Measurements from ENCODE around the gene PRR20G. TPM values are rescaled to one million over a fixed set of nuclear protein-coding genes. Genes with fewer than 3 reads are reported as not detected.

PRR20G gene
- total and polyA plus RNA-seq, 2 donors (not counting 3 experiments of a cell fraction or from before 2014, with no cell fraction given): not detected

DNA sequence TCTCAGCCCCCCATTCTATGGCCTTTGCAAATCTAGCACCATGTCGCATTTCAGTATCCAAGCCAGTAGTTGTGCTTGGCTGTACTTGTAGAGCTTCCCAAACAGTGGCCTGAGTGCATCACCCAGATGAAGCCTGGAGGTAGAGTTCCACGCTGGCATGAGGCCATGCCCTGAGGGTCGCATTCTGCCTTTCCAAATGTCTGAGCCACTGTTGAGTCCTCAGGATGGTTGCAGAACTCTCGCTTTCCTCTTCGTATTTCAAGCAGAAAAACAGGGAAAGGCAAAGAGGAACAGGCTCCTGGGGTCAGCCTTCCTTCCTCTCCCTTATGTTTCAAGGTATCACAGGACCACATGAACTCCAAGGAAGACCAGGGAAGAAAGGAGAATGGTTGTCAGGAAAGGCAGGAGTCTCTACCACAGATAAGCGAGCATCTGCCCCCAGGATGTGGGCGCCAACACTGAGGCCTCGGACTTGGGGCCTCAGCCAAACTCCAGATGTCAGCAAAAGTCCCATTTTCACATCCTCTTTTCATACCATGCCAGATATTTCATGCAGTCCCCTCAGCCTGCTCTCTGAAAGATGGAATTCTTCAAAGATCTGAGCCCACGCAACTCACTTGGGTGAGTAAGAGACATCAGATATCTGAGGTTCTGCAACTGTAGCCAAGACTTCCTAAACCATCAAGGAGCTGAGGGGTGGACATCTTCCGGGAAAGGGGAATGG is 19.4 kb upstream of the PRR20G start:
- Histone ChIP-seq H3K36me3 (ENCODE audit: control insufficient read depth in 2 of 2, extremely low read depth in 1 of 2, insufficient read depth in 2 of 2, low read length in 2 of 2) (no peaks in the 10 kb centered on the region), H3K9me3 (replicated peaks; ENCODE audit: control insufficient read depth, insufficient read depth, low read length) (no peaks in the 10 kb centered on the region), H2AFZ (ENCODE audit: low read depth, low read length) (no peak overlapping the region), H3K4me3 (replicated peaks in 1 of 3; ENCODE audit: insufficient read depth in 1 of 3, low read depth in 1 of 3, low read length in 3 of 3) (no peak overlapping the region), H3K9me1 (replicated peaks; ENCODE audit: control insufficient read depth, extremely low read depth, insufficient read depth, low read length) (no peaks in the 10 kb centered on the region), H3K27me3 (ENCODE audit: control insufficient read depth in 2 of 2, insufficient read depth in 2 of 2, low read length in 2 of 2) (no peaks in the 10 kb centered on the region), H3K4me1 (ENCODE audit: control insufficient read depth, extremely low read depth, insufficient read depth, low read length) (no peaks in the 10 kb centered on the region), H3K27ac (ENCODE audit: insufficient read depth, low read depth, low read length) (no peak overlapping the region), H3K9ac (replicated peaks; ENCODE audit: extremely low read depth, insufficient read depth, low read length) (no peak overlapping the region), H3K79me2 (ENCODE audit: control insufficient read depth, insufficient read depth, low read length) (no peaks in the 10 kb centered on the region), H4K20me1 (replicated peaks; ENCODE audit: control insufficient read depth, extremely low read depth, insufficient read depth, low read length) (no peaks in the 10 kb centered on the region), H3K4me2 (ENCODE audit: insufficient read depth, low read length) (no peak overlapping the region)
- TF ChIP-seq JUN (IDR thresholded peaks at IDR 0.05; ENCODE audit: borderline replicate concordance, insufficient read depth, insufficient read length, low read depth) (no peak), POLR2A (IDR thresholded peaks at IDR 0.05; ENCODE audit: low read depth, low read length) (no peak), MYC (IDR thresholded peaks at IDR 0.05; ENCODE audit: low read depth, low read length) (no peak), FOS (IDR thresholded peaks at IDR 0.05; ENCODE audit: borderline replicate concordance, insufficient read depth, low read length) (no peak), EZH2 (IDR thresholded peaks at IDR 0.05; ENCODE audit: borderline replicate concordance, low read depth, low read length, severe bottlenecking) (no peak), POLR2AphosphoS5 (IDR thresholded peaks at IDR 0.05; ENCODE audit: insufficient read depth, low read depth, low read length) (no peak), GATA2 (IDR thresholded peaks at IDR 0.05; ENCODE audit: insufficient read depth, insufficient read length, low read depth, low read length) (no peak)
- TF ChIP-seq, protein P1, sequence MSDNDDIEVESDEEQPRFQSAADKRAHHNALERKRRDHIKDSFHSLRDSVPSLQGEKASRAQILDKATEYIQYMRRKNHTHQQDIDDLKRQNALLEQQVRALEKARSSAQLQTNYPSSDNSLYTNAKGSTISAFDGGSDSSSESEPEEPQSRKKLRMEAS (IDR thresholded peaks at IDR 0.05; ENCODE audit: insufficient read depth, insufficient read length): no peak
- TF ChIP-seq, protein P2, sequence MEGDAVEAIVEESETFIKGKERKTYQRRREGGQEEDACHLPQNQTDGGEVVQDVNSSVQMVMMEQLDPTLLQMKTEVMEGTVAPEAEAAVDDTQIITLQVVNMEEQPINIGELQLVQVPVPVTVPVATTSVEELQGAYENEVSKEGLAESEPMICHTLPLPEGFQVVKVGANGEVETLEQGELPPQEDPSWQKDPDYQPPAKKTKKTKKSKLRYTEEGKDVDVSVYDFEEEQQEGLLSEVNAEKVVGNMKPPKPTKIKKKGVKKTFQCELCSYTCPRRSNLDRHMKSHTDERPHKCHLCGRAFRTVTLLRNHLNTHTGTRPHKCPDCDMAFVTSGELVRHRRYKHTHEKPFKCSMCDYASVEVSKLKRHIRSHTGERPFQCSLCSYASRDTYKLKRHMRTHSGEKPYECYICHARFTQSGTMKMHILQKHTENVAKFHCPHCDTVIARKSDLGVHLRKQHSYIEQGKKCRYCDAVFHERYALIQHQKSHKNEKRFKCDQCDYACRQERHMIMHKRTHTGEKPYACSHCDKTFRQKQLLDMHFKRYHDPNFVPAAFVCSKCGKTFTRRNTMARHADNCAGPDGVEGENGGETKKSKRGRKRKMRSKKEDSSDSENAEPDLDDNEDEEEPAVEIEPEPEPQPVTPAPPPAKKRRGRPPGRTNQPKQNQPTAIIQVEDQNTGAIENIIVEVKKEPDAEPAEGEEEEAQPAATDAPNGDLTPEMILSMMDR (IDR thresholded peaks at IDR 0.05; ENCODE audit: extremely low read depth in 1 of 2, insufficient read depth in 1 of 2, low read depth in 1 of 2, low read length in 2 of 2): no peak
- POLR2A ChIA-PET: no interaction called here
- intact Hi-C loops (cut with micrococcal nuclease): no loop called here
- no peak for FAIRE-seq
- dilution Hi-C loops (cut with MboI; ENCODE audit: extremely low pct_ligation_motif_present, low sequenced_read_pairs): no loop called here
- no peak for DNase-seq (ENCODE audit: low read depth, low spot score)
- CTCF ChIA-PET: no interaction called here
- no TSS peak for BruUV-seq (replicated peaks)
